AG04450 (cell line): ENCODE data around the gene FSTL4. TPM values are rescaled to one million over a fixed set of nuclear protein-coding genes. Genes with fewer than 3 reads are reported as not detected.
"Not testable (repeated sequence)": the region's sequence is repeated elsewhere in the genome, so short reads cannot be mapped to it uniquely, and the experiment has no call there.

Experiments used
- CTCF ChIA-PET: fragments of 300-600, 350-600 bp; formaldehyde crosslinking; extraction: SDS; loops from one replicate; lab custom pipeline; 2022; ENCODE audit warnings: antibody characterized with exemption, inconsistent platforms; lab: Charles Lee
- POLR2A ChIA-PET: fragments of 350-600 bp; formaldehyde crosslinking; extraction: SDS; loops from one replicate; lab custom pipeline; 2021; ENCODE audit warnings: antibody characterized with exemption, inconsistent platforms; lab: Yijun Ruan, JAX
- DNase-seq: peaks from one replicate; pipeline ENCODE4 v3.0.0-alpha.2; 2011; ENCODE audit warnings: low read depth, low spot score
- H3K27ac ChIP-seq: one replicate; pipeline ENCODE4 v1.5.1; 2012; ENCODE audit warnings: low read depth, low read length, control low read depth
- H3K27me3 ChIP-seq: one replicate; pipeline ENCODE4 v1.6.0; 2012; ENCODE audit warnings: low read length; ENCODE audit not compliant: control insufficient read depth, insufficient read depth
- H3K4me3 ChIP-seq: 2 replicates; pipeline ENCODE4 v1.5.1; 2011; ENCODE audit warnings: mild to moderate bottlenecking, low read depth, low read length, control low read depth
- H3K9me3 ChIP-seq: 2 replicates; pipeline ENCODE4 v1.5.1; 2012; ENCODE audit warnings: low read length; ENCODE audit not compliant: control insufficient read depth, insufficient read depth
- polyA plus RNA-seq: library from polyadenylated mRNA; depleted of rRNA; stranded (reverse); fragments of >200 nt; gene quantifications from 2 replicates; pipeline ENCODE4 v1.2.3, GENCODE V29; 2011
- TF ChIP-seq, protein P1 (sequence below): IDR thresholded peaks from 2 replicates; pipeline ENCODE4 v1.5.1; 2011; ENCODE audit warnings: low read depth, low read length, control low read depth, inconsistent platforms

The FSTL4 gene
- polyA plus RNA-seq, 1 experiment = 0.11 TPM

DNA sequence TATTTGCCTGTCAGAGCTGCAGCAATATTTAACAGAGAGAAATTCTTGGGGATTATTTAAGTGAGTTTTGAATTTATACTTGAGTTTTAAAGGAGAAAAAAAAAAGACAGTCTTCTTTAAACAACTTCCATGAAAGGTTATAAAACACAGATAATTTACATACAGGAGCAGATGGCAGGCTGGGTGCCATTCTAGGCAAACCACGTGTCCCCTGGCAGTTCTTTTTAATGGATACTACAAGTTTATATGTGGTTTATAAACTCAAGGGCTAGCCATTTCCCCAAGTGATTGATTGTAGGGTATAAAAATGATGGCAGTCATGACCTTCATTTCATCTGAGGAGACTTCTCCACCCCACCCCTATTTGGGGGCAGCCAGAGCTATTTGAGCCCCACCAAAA is 166.6 kb downstream of the FSTL4 start:
- POLR2A ChIA-PET = no interaction called here
- no peaks in the 10 kb centered on the region for H3K9me3 ChIP-seq
- H3K27ac ChIP-seq = no peak overlapping the region
- DNase-seq = no peak
- CTCF ChIA-PET = no interaction called here
- TF ChIP-seq, protein P1, sequence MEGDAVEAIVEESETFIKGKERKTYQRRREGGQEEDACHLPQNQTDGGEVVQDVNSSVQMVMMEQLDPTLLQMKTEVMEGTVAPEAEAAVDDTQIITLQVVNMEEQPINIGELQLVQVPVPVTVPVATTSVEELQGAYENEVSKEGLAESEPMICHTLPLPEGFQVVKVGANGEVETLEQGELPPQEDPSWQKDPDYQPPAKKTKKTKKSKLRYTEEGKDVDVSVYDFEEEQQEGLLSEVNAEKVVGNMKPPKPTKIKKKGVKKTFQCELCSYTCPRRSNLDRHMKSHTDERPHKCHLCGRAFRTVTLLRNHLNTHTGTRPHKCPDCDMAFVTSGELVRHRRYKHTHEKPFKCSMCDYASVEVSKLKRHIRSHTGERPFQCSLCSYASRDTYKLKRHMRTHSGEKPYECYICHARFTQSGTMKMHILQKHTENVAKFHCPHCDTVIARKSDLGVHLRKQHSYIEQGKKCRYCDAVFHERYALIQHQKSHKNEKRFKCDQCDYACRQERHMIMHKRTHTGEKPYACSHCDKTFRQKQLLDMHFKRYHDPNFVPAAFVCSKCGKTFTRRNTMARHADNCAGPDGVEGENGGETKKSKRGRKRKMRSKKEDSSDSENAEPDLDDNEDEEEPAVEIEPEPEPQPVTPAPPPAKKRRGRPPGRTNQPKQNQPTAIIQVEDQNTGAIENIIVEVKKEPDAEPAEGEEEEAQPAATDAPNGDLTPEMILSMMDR = no peak
- no peak overlapping the region for H3K4me3 ChIP-seq
- peaks cover 2% of the 10 kb centered on the region for H3K27me3 ChIP-seq

DNA sequence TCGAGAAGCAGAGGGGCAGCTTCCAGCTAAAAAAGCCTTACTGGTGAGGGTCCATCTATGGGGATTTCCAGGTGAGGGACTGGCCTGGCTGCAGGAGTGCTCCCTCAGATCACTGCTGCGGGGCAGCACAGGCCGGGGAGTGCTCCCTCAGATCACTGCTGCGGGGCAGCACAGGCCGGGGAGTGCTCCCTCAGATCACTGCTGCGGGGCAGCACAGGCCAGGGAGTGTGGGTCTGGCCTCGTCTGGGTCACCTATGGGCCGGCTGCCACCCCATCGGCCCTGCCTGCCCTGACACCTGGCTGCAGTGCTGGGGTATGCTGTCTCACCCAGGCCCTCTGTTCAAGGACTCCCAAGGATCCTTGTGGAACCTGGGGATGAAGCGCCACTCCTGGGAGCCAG is 167.1 kb downstream of the FSTL4 start:
- DNase-seq, H3K27me3 ChIP-seq, POLR2A ChIA-PET, CTCF ChIA-PET, H3K4me3 ChIP-seq, H3K9me3 ChIP-seq, H3K27ac ChIP-seq: not testable (repeated sequence)

DNA sequence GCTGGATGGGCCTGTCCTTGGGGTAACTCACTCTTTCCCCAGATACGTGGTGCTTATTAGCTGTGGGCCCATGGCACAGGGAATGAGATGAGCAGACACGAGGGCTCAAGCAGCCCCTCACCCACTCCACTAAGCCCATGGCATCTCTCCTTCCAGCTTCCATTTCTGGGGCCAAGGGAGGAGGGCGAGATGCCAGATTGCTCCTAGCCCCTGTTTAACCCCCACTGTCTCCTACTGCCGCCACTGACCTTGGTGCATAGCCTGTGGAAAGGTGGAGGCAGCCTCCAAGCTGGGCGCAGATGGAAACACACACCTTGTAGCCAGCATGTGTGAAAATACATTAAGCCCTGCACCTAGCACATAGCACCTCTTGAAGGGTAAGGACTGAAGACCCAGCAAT is 167.6 kb downstream of the FSTL4 start:
- POLR2A ChIA-PET = no interaction called here
- no peak for DNase-seq
- H3K27me3 ChIP-seq = no peaks in the 10 kb centered on the region
- H3K27ac ChIP-seq = no peak overlapping the region
- H3K4me3 ChIP-seq = no peak overlapping the region
- TF ChIP-seq, protein P1 = no peak
- no peaks in the 10 kb centered on the region for H3K9me3 ChIP-seq
- CTCF ChIA-PET = no interaction called here

DNA sequence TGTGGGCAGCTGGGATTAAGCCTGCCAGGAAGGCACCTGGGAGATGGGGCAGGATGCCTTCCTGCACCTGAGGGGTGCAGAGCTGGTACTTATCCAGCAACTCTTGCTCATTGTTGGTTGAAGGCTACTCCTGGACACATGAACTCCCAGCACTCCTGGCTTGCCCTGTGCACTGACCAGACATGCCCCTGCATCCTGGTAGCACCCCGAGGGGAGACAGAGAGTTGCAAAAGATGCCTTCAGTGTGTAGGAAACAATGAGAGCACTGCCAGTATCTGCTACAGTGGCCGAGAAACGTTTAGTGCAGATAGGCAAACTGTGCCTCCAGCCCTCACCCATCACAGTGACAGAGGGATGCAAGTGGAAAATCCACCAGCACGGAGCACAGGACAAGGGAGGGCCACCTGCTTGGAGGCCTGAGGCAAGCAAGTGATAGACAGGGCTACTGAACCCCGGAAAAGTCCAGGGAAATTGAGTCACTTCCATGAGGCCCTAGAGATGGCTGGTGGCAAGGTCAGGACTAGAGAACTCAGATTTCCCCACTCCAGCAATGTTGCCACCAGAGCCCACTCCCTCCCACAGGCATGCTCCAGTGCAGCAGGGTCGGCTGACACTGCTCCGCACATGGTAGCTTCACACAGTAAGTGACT is 171.1 kb downstream of the FSTL4 start:
- TF ChIP-seq, protein P1 = no peak
- POLR2A ChIA-PET = no interaction called here
- Histone ChIP-seq H3K27me3 (no peaks in the 10 kb centered on the region), H3K4me3 (no peak overlapping the region), H3K27ac (no peak overlapping the region), H3K9me3 (no peaks in the 10 kb centered on the region)
- DNase-seq = no peak
- CTCF ChIA-PET = interaction anchor here (1.2 kb wide), 1 partner anchor 17 kb away, joined by 4 read pairs; no protein-coding TSS in a partner anchor

DNA sequence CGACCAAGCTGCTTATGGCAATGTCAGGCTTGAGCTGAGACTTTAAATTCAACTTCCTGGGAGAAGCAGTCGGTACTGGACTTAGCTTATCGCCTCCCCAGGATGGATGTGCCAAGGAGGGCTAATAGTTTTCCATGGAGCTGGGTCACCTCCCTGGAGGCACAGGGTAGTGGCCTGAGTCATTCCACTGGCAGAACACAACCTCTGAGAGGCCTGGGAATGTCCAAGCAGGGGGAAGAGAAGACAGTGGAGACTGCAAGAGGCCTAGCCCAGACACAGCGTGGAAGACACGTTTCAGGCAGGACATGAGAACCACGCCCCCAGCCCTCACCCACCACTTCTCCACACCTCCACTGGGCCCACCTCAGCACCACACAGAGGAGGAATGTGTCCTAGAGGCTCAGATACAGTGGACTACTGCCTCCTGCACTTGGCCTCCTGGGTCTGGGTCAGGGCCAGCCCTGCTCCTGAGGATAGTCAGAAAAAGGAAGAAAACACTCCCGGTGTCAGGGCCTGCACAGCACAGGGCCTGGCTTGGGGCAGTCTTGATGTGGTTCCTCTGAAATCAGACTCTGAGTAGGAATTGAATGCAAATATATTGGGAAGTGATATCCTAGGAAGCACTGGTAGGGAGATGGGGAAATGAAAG is 171.8 kb downstream of the FSTL4 start:
- no peak for DNase-seq
- POLR2A ChIA-PET = no interaction called here
- no peaks in the 10 kb centered on the region for H3K9me3 ChIP-seq
- no peak overlapping the region for H3K27ac ChIP-seq
- TF ChIP-seq, protein P1 = no peak
- no peaks in the 10 kb centered on the region for H3K27me3 ChIP-seq
- H3K4me3 ChIP-seq = no peak overlapping the region
- CTCF ChIA-PET = interaction anchor here (1.0 kb wide), 1 partner anchor 17 kb away, joined by 3 read pairs; no protein-coding TSS in a partner anchor
